Melanocyte of skin (primary cell): ENCODE data around the gene HYAL2. TPM values are rescaled to one million over a fixed set of nuclear protein-coding genes. Genes with fewer than 3 reads are reported as not detected.

Experiments
- total RNA-seq, 2 donors: library from RNA; depleted of rRNA; stranded (reverse); fragments of >200 nt; gene quantifications; 2 replicates each; pipeline ENCODE4 v1.2.3, GENCODE V29; 2012

The HYAL2 gene, protein sequence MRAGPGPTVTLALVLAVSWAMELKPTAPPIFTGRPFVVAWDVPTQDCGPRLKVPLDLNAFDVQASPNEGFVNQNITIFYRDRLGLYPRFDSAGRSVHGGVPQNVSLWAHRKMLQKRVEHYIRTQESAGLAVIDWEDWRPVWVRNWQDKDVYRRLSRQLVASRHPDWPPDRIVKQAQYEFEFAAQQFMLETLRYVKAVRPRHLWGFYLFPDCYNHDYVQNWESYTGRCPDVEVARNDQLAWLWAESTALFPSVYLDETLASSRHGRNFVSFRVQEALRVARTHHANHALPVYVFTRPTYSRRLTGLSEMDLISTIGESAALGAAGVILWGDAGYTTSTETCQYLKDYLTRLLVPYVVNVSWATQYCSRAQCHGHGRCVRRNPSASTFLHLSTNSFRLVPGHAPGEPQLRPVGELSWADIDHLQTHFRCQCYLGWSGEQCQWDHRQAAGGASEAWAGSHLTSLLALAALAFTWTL
- total RNA-seq, result 10 to 100 TPM; 47.1 to 53.6 TPM

DNA sequence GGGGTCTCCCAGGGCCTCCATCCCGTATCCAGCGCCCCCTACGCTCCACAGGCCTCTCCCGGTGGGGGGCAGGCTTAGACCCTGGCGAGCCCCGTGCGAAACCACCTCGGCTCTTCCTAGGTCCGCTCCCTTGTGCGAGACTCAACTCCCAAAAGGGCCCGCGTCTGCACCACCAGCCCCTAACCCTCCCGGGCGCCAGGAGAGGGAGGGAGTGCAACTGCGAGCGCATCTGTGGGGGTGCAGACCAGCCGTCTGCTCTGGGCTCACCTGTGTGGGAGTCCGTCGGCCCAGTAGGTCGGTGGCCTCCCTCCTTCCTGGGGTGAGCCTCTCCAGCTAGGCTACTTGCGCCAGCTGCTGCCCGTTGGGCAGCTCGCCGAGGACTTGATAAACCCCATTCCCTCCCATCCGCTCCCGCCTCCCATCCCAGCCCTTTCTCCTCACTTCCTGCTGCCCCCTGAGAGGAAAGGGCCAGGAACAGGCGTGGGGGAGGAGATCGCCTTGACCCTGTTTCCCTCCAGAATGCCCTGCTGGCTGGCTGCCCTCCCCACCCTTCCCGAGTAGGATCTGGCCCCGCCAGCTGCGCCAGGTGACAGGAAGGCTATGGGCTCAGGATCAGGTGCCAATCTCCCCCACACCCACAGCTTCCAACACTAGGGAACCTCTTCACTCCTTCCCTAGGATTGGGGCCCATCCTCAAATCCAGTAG, at the start of gene HYAL2:
Gene HYAL2 (minus strand): TSS at position 360 of the 706 bp plus-strand sequence. CDS start 2,256 bp downstream, outside the sequence.

DNA sequence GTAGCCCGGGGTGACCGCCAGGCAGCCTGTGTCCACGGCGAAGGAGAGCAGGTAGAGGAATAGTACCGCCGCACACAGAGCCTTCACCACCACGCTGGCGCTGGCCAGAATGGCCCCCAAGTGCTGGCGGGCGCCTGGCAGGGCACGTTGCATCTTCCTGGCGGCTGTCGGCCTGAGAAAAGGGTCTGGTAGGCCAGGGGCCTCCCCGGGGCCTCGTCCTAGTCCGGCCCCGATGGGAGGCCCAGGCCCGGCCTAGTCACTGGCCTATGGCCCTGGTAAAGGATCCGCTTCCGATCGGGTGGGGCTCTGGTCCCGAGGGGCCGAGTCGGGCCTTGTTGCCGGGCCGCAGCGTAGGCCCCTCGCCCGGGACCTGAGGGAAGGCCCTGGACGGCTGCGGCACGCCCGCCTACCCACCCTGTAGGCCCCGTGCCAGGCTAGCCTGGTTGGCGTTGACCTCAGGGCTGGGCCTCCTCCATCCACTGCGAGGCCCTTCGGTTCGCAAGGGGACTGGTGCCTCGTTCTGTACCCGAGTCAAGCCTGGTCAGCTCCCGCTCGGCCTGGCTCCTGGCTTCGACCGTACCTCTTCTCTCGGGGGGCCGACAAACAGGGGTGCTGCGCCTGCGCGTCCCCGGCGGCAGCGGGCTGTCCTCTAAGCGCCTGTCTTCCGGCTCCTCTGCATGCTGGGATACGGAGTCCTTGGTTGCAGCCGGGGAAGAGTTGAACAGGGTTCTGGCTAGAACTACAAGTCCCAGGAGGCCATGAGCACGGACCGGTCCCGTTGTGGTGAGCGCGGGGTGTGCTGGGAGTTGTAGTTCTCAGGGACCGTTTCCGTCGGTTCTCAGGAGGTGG, 36.6 kb upstream of the HYAL2 start, which contains the start of gene TMEM115:
Gene TMEM115 (minus strand): TSS at position 611 of the 849 bp plus-strand sequence. CDS start 458 bp downstream, at position 153.

DNA sequence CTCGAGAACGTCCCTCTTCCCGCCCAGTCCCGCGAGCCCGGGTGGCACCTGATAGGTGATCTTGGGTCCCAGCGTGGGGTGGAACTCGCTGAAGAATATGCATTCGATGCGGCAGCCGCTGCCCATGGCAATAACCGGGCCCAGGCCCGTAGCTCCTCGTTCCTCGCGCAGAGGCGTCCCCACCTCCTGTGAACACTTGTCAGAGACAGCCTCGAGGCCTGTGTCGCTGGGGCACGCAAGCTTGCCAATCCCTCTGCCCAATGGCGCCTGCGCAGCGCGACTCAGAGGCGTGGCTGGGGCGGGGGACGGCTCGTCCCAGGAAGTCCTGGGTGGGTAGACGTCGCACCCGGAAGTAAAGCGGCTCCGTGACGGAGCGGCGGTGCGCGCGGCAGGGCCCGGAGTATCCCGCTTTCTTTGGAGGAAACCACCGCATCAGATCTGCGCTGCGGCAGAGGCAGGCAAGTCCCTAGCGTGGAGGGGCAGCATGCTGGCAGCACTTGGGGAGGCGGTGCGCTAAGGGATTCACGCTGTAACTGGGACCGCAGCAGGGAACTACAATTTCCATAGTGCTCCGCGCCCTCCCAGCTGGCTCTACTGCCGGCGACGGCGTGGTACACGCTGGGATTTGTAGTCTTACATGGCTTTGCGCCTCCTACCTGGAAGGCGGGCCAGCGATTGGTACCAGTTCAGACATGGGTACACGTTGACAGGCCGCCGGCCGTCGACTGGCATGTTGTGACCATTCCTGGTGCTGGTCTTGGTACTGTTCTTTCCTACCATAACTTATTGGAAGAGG, 28.2 kb upstream of the HYAL2 start, which contains the start of the genes CYB561D2 and NPRL2:
Gene CYB561D2 (plus strand): TSS at position 336 of the 796 bp plus-strand sequence. CDS start 572 bp downstream, outside the sequence.
Gene NPRL2 (minus strand): TSS at position 249 of the 796 bp plus-strand sequence. CDS start 123 bp downstream, at position 126.

DNA sequence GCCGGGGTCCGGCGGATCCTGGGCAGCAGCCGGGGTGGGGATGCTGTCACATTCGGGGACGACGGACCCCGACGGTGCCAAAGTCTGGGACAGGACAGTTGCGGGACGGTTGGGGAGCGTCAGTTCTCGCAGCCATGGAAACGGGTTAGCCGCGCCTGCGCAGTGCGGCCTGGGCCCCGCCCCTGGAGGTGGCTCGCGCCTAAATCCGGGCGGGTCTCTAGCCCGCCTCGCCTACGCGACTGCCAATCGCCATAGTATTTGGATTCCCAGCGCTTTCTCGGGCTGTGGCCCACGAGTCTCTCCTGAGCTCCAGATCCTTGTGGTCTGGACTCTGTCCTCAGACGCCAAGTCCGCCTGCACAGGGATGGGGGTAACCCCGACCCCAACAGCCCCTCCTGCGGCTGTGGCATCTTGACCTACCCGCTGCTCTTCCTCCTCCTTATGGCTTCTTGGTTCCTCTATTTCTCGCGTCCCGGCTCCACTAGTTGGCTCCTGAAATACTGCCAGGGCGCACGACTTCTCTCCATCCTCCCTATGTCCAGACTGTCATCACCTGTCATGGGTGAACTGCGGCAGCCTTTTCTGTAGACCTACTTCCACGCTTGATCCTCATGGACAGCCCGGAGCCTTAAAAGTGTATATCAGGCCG, 23.2 kb upstream of the HYAL2 start, which contains the start of gene ZMYND10:
Gene ZMYND10 (minus strand): TSS at position 147 of the 649 bp plus-strand sequence. CDS start 153 bp downstream, outside the sequence.

DNA sequence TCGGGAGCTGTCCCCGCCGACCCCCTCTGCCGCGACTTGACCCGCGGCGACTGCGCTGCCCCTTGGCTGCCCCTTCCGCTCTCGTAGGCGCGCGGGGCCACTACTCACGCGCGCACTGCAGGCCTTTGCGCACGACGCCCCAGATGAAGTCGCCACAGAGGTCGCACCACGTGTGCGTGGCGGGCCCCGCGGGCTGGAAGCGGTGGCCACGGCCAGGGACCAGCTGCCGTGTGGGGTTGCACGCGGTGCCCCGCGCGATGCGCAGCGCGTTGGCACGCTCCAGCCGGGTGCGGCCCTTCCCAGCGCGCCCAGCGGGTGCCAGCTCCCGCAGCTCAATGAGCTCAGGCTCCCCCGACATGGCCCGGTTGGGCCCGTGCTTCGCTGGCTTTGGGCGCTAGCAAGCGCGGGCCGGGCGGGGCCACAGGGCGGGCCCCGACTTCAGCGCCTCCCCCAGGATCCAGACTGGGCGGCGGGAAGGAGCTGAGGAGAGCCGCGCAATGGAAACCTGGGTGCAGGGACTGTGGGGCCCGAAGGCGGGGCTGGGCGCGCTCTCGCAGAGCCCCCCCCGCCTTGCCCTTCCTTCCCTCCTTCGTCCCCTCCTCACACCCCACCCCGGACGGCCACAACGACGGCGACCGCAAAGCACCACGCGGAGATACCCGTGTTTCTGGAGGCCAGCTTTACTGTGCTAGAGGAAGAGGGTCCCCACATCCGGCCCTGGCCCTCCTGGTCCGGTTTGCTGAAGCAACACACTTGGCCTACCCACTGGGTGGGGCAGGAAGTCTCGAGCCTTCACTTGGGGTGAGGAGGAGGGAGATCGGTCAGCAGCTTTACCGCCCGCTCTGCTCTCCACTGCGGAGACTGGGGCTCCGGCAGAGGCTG, 18.1 kb upstream of the HYAL2 start, which contains the start of gene RASSF1:
Gene RASSF1 (minus strand): TSS at position 389 of the 882 bp plus-strand sequence. CDS start 31 bp downstream, at position 358.

DNA sequence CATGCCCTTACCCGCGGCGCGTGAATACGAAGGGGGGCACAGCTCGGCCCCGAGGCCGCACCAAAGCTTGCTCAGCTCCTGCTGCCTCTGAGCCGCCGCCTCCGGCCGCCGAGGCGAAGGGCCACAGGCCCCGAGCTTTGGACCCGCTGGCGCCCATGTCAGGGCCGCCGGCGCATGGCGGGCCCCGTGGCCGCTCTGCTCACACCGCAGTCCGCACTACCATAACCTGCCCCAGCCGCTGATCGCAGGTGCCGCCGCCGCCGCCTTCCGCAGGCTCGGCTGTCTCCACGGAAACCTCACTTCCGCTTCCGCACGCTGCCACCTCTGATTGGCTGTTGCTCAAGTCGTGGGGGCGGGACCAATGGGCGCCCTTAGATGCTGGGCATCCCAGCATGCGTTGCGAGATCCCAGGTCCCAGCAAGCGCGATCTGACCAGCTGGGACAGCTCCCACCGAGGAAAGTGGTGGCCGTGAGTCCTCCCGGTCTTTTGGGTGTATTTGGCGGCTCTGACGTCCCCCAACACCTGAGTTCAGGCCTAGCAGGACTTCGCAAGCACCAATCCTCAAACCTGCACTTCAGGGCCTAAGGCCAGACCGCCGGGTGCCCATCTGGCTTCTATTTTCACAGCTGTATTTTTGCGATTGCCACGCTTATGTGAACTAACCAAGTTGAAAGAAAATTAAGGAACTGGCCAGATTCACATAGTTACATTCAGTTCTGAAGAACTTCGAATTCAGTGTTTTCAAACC, 5.6 kb upstream of the HYAL2 start, which contains the start of gene TUSC2:
Gene TUSC2 (minus strand): TSS at position 281 of the 749 bp plus-strand sequence. CDS start 124 bp downstream, at position 157.

DNA sequence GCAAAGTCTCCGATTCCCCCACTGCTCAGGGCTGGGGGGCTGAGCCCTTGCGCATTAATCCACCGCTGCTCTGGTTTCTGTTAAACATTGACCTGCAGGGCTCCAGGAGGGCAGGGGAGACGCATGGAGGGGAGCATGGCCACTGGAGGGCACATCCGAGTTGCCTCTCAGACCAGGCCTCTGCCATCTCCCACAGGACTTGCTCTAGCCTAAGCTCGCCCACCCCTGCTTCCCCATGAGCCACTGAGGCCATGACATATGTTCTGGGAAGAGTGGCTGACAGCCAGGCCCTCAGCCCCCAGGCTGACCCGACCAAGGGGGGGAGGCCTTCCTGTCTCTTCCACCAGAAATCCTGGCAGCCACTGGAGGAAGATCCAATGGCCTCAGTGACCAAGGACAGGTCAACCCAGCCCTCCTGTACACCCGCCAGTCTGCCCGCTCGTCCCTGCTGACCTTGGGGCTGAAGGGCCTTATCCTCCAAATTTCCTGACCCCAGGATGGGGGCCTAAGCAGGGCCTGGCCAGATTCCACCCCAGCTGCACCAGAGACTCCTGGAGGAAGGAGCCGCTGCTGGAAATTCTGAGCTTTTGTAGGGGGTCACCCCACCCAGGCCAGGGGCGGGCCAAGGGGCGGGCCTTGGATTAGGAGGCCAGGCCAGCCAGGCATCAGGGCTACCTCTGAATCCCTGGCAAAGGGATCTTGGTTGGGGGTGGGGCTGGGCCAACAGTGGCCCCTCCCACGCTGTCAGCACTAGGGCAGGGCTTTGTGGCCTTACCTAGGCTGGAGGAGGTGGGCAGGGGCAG, 19.3 kb downstream of the HYAL2 start, which contains the start of gene HYAL1:
Gene HYAL1 (minus strand): TSS at position 562 of the 803 bp plus-strand sequence. CDS start 618 bp downstream, outside the sequence.

DNA sequence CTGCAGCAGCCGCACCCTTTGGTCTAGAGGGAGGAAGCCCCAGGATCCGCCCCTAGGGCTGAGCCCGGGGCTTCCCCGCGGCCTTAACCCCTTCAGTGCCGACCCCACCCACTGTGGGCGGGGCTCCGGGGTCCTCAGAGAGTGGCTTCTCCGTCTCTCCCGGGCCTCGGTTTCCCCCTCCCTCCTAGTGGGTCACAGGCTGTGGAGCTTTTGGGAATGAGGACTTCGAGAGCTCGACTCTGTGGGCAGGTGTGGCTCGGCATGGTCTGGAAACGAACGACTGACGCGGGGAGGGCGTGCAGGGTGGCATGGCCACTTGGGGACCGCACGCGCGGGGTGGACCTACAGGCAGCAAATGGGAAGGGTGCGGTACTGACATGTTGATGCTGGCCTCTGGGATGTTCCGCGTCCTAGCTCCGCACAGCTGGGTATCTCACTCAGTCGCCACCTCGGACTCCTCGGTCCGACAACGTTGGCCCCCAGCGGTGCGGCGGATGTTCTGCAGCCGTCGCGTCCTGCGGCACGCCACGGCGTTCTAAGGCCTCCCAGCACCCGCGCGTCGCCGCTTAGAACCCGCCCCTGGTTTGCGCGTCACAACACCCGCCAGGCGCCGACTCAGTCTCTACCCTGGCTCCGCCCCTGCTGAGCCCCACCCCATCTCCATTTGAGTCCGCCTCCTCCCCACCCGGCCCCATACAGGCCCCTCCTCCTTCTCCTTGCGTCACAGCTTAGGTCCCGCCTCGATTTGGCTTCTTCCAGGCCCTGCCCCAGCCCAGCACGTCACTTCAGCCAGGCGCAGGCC, 23.5 kb downstream of the HYAL2 start, which contains the start of the genes HYAL3 and NAA80:
Gene HYAL3 (minus strand): TSS at position 570 of the 802 bp plus-strand sequence. CDS start 3,803 bp downstream, outside the sequence.
Gene NAA80 (minus strand): TSS at position 570 of the 802 bp plus-strand sequence. CDS start 1,942 bp downstream, outside the sequence.

DNA sequence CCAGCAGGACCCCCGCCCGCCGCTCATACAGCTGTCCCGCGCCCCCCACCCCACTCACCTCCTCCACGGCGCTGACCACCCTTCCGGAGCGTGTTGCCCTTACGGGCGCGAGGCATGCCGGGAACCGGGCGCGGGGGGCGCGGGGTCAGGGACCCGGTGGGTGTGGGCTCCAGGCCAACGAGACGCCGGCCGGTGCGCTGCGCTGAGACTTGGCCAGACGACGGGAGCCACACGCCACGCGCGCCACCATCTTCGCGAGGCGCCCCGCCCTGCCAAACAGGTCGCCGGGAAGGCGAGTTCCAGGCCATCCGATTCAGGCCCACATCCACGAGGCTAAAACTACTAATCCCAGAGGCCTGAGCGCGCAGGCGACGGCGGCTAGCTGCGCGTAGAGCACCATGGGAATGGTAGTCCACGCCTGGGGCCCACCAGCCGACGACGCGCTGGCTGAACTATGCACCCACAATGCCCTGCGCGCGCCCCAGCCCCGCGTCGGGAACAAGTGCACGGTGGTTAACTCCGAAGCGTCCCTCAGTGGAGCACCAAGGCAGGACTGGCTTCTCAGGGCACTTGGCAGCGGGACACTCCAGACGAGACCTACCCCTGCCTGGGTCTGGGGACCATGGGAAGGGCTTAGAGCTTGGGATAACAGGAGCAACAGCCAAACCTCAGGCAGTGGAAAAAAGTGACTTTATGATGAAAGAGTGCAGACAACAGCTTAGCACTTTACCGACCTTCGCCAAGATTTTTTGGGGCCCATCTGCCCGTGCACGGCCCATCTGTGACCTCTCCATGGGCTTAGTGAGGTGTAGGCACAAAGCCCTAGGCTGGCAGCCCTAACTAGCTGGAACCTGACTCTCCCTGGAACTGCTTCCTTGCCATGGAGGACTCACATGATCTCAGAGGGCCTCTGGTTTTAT, 30.1 kb downstream of the HYAL2 start, which contains the start of gene IFRD2:
Gene IFRD2 (minus strand): TSS at position 271 of the 920 bp plus-strand sequence. CDS start 155 bp downstream, at position 116.

DNA sequence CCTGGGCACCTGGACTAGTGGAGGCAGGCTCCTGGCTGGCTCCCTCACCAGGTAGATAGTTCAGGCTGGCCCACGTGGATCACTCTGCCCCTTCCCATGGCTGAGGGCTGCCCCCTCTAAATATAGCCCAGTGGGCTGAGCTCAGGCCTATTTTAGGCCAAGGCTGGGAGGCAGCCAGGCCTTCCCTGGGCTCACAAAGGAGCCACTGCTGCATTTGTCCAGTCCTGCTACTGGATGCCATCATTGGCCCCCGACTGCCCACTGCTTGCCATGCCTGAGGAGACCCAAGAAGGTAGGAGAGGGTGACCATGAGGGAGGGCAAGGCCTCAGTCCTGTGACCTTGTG, 43.7 kb downstream of the HYAL2 start, which contains the start of gene LSMEM2:
Gene LSMEM2 (plus strand): TSS at position 208 of the 345 bp plus-strand sequence. CDS start 27 bp downstream, at position 235.

DNA sequence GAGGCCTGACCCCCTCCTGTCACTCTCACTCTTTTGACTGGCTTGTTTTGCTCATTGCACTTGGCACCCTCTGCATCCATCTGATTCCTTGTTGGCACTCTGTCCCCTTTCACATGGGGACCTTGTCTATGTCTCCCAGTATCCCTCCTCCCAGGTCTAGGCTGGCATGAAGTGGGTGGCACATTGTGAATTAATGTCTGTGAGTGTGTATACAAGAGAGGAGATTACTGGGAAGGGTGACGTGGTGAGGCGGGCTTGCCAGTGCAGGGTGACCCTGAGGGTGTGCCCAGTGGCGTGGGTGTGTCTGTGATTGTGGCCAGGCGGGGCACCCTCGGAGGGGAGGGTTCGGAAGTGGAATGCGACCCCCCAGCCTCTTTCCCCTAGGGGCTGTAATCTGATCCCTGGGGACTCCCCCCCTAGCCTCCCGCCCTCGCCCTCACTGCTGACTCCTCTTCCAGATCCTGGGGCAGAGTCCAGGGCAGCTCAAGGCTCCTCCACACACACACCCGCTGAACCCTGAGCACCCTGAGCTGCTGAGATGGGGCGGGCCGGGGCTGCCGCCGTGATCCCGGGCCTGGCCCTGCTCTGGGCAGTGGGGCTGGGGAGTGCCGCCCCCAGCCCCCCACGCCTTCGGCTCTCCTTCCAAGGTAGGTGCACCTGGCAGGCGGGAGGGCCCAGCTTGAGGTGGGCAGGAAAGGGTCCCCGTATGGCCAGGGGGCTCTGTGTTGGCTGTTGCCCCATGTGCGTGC, 53.7 kb downstream of the HYAL2 start, which contains the start of gene SEMA3B:
Gene SEMA3B (plus strand): TSS at position 445 of the 749 bp plus-strand sequence. CDS start 94 bp downstream, at position 539.

